Kidney epithelial cell (primary cell): Measurements from ENCODE around the gene BABAM1. TPM values are rescaled to one million over a fixed set of nuclear protein-coding genes. Genes with fewer than 3 reads are reported as not detected.

Experiments
- DNase-seq: peaks from one replicate; pipeline ENCODE4 v3.0.0-alpha.2; 2010; ENCODE audit warnings: low read depth
- H3K27me3 ChIP-seq: 2 replicates; pipeline ENCODE4 v1.6.0; 2011; ENCODE audit warnings: low read length; ENCODE audit not compliant: control insufficient read depth, insufficient read depth
- H3K36me3 ChIP-seq: 2 replicates; pipeline ENCODE4 v1.5.1; 2011; ENCODE audit warnings: low read length; ENCODE audit not compliant: control insufficient read depth, insufficient read depth
- H3K4me3 ChIP-seq: 2 replicates; pipeline ENCODE4 v1.5.1; 2011; ENCODE audit warnings: low read depth, mild to moderate bottlenecking, control low read depth, low read length
- total RNA-seq: library from RNA; depleted of rRNA; stranded (reverse); fragments of >200 nt; gene quantifications from 2 replicates; pipeline ENCODE4 v1.2.3, GENCODE V29; 2015
- TF ChIP-seq, protein P1 (sequence below): IDR thresholded peaks from 2 replicates; pipeline ENCODE4 v1.5.1; 2011; ENCODE audit warnings: mild to moderate bottlenecking, moderate library complexity, low read length, control low read depth, inconsistent platforms; ENCODE audit not compliant: insufficient read depth, poor library complexity, severe bottlenecking

Gene BABAM1
- total RNA-seq, 1 donor from 2014 or later: 101 TPM

DNA sequence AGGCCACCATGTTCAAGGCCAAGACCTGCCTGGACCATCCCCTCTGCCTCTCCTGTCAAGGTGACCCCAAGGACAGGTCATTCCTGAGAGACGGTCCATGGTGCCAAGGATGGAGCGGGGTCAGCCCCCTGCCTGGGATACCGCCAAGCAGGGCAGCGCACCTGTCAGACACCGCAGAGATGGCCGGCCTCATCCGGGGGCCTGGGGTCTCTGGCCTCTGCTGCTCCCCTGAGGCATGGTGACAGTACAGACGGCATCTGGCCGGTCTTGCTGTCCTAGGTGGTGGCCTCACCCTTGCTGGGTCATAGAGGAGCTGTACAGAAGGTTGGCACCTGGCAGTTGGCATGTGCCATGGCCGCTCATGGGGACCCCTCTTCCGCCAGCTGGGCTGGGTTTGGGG lies 53.2 kb downstream of the BABAM1 start:
- Histone ChIP-seq H3K36me3 (peaks cover 4% of the 10 kb centered on the region), H3K27me3 (no peaks in the 10 kb centered on the region), H3K4me3 (no peak overlapping the region)
- TF ChIP-seq, protein P1, sequence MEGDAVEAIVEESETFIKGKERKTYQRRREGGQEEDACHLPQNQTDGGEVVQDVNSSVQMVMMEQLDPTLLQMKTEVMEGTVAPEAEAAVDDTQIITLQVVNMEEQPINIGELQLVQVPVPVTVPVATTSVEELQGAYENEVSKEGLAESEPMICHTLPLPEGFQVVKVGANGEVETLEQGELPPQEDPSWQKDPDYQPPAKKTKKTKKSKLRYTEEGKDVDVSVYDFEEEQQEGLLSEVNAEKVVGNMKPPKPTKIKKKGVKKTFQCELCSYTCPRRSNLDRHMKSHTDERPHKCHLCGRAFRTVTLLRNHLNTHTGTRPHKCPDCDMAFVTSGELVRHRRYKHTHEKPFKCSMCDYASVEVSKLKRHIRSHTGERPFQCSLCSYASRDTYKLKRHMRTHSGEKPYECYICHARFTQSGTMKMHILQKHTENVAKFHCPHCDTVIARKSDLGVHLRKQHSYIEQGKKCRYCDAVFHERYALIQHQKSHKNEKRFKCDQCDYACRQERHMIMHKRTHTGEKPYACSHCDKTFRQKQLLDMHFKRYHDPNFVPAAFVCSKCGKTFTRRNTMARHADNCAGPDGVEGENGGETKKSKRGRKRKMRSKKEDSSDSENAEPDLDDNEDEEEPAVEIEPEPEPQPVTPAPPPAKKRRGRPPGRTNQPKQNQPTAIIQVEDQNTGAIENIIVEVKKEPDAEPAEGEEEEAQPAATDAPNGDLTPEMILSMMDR: no peak
- no peak for DNase-seq

DNA sequence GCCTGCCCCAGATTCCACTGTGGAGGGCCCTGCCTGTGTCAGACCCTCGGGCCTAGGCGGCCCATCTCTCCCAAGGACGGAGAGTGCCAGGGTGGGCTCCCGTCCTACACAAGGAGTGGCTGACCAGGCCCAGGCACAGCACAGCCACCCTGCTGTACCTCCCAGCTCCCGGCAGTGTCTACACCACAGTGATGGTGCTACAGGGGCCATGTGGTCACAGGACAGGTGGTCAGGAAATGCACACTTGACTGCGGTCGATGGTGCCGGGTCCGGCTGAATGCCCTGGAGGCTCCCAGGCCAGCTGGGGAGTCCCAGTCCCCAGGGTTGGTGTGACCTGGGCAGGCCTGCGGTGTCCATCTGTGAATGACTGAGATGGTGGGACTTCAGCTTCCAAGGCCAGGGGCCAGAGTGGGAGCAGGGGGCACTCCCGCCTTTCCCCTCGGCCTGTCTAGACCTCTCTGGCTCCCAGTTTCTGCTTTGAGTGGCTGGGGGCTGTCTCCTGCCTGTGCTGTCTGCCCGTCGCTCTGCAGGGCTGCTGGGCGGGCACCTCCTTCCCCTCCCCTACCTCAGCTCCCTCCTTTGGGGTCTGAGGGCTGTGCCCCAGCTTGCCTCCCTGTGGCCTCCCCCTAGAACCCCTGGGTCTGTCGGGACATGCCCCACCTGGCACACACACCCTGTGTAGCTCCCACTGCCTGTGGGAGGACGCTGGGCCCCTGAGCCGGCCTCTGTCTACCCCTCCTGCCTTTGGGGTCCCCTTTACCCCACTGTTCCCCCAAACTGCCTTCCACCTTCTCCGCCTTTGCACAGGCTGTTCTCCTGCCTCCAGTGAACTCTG lies 54.6 kb downstream of the BABAM1 start:
- H3K36me3 ChIP-seq: peaks cover 4% of the 10 kb centered on the region
- no peak overlapping the region for H3K4me3 ChIP-seq
- no peak for DNase-seq
- TF ChIP-seq, protein P1: no peak
- no peaks in the 10 kb centered on the region for H3K27me3 ChIP-seq

DNA sequence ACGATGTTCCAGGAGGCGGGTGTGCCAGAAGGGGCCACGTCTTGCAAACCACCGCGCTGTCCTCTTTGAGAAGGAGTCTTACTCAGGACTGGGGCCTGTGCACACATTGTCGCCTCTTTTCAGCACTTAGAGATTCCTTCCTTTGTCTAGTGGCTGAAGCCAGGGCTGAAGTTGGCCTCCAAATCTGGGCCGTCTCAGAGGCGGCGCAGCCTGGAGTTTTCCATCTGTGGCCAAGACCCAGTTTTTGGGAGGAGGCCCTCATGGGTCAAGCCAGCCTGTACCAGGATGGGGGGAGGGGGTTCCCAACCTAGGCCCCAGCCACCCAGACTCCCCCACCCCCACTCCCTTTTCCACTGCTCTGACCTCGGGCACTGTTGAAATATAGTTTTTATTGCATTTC lies 55.6 kb downstream of the BABAM1 start:
- peaks cover 4% of the 10 kb centered on the region for H3K36me3 ChIP-seq
- TF ChIP-seq, protein P1: no peak
- no peak for DNase-seq
- no peak overlapping the region for H3K4me3 ChIP-seq
- no peaks in the 10 kb centered on the region for H3K27me3 ChIP-seq

DNA sequence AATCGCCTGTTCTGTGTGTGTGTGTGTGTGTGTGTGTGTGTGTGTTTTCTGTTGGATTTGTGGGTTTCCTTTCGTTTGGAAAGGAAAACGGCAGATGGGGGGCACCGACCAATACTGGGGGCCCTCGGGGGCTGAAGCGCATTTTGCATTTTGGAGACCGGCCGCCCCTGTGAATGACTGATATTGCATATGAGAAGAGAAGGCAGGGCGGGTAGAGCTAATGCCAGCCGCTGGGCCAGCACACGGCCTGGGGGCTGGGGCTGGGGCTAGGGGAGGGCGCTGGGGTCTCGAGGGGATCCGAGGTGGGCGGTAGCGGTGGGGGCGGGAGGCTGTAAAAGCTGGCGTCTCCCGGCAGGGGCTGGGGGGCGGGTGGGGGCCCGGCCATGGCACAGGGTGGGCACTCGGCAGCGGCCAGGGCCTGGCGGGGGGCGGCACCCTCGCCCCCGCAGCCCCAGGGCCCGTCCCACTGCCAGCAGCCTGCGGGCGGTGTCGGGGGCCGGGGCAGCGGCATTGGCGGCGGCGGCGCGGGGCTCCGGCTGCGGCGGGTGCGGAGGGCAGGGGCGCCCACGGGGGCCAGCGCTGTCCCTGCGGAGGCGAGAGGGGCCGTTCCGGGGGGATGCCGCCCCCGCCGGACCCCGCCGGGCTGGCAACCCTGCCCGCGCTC lies 56.2 kb downstream of the BABAM1 start:
- DNase-seq: no peak
- H3K27me3 ChIP-seq: no peaks in the 10 kb centered on the region
- TF ChIP-seq, protein P1: no peak
- no peak overlapping the region for H3K4me3 ChIP-seq
- H3K36me3 ChIP-seq: peaks cover 4% of the 10 kb centered on the region

DNA sequence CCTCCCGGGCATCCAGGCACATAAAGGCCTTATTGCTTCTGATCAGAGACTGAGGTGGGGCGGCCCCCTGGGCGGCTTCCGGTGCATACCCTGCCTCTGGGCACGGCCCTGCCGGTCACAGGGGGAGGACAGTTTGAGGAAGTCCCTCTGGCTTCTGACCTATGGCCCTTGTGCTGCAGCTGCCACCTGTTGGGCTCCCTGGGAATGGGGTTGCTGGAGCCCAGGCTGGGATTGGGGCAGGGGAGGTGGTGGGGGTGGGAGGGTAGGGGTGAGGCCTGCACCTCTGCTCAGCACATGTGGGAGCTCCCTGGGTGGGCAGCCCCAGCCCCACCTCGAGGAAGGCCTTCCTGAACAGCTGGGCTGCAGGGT lies 56.7 kb downstream of the BABAM1 start:
- Histone ChIP-seq H3K27me3 (peaks cover under 1% of the 10 kb centered on the region), H3K36me3 (peaks cover 4% of the 10 kb centered on the region), H3K4me3 (no peak overlapping the region)
- no peak for DNase-seq
- TF ChIP-seq, protein P1: no peak
